ENCODE results near the gene ATP5PO.

GRCh38 chr21:33959680-33960079, 44.1 kb upstream of the ATP5PO start:
- TF ChIP-seq, protein P1, sequence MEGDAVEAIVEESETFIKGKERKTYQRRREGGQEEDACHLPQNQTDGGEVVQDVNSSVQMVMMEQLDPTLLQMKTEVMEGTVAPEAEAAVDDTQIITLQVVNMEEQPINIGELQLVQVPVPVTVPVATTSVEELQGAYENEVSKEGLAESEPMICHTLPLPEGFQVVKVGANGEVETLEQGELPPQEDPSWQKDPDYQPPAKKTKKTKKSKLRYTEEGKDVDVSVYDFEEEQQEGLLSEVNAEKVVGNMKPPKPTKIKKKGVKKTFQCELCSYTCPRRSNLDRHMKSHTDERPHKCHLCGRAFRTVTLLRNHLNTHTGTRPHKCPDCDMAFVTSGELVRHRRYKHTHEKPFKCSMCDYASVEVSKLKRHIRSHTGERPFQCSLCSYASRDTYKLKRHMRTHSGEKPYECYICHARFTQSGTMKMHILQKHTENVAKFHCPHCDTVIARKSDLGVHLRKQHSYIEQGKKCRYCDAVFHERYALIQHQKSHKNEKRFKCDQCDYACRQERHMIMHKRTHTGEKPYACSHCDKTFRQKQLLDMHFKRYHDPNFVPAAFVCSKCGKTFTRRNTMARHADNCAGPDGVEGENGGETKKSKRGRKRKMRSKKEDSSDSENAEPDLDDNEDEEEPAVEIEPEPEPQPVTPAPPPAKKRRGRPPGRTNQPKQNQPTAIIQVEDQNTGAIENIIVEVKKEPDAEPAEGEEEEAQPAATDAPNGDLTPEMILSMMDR (conservative IDR thresholded peaks at IDR 0.05; ENCODE audit: low read depth, low read length): no peak
- no peak for TF ChIP-seq EZH2 (IDR thresholded peaks at IDR 0.05; ENCODE audit: low read length, unreplicated experiment)
